Vagina (tissue), 2 donors: Measurements from ENCODE around the gene OSBP2.

Experiments used
- POLR2A ChIP-seq, 2 donors: fragments of 450-650 bp; IDR thresholded peaks; one replicate each; pipeline ENCODE4 v1.6.1; 2017; ENCODE audit warnings: antibody characterized with exemption in 2 of 2, mild to moderate bottlenecking in 2 of 2, moderate library complexity in 2 of 2
- TF ChIP-seq, protein P1 (sequence below), 3 experiments: fragments of 450-650 bp in 2 of 3; fragments of 200-600 bp in 1 of 3; sonication (generic) in 1 of 3; IDR thresholded peaks; one replicate each; pipeline ENCODE4 v1.5.1; 2017 to 2019; ENCODE audit warnings: antibody characterized with exemption in 3 of 3, mild to moderate bottlenecking in 2 of 3, moderate library complexity in 2 of 3

DNA sequence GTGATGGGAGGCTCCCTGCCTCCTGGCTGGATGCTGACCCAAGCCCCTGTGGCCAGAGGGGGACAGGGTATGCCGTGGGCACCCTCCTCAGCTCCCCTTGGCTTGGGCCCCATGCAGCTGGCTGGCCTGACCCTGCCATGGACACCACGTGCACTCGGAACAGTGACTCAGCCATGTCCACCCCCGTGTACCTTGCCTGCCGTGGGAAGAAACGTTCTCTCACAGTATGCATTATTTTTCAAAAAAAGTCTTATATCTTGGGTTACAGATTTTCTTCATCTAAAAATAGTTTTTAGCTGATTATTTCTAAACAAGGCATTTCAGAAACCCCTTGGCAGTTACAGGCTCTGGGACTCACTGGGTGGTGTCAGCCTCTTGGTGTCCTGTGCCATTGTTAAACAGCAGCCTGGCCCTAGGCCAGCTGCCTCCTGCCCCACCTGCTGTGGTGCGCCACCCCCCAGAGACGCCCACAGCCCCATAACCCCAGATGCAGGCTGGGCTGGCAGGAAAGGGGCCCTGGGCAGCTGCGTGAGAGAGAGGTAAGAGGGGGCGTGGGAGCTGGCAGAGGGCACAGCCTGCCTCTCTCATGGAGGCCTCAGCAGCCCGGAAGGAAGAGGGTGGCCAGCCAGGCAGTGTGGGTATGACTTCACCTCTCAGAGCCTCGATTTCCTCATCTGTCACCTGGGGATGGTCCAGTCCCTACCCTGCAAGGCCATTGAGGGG, 174.2 kb downstream of the OSBP2 start:
- TF ChIP-seq, protein P1, sequence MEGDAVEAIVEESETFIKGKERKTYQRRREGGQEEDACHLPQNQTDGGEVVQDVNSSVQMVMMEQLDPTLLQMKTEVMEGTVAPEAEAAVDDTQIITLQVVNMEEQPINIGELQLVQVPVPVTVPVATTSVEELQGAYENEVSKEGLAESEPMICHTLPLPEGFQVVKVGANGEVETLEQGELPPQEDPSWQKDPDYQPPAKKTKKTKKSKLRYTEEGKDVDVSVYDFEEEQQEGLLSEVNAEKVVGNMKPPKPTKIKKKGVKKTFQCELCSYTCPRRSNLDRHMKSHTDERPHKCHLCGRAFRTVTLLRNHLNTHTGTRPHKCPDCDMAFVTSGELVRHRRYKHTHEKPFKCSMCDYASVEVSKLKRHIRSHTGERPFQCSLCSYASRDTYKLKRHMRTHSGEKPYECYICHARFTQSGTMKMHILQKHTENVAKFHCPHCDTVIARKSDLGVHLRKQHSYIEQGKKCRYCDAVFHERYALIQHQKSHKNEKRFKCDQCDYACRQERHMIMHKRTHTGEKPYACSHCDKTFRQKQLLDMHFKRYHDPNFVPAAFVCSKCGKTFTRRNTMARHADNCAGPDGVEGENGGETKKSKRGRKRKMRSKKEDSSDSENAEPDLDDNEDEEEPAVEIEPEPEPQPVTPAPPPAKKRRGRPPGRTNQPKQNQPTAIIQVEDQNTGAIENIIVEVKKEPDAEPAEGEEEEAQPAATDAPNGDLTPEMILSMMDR (IDR thresholded peaks at IDR 0.05) = no peak
- TF ChIP-seq POLR2A (IDR thresholded peaks at IDR 0.05) = no peak
